ENCODE results near the gene STK39.

DNA sequence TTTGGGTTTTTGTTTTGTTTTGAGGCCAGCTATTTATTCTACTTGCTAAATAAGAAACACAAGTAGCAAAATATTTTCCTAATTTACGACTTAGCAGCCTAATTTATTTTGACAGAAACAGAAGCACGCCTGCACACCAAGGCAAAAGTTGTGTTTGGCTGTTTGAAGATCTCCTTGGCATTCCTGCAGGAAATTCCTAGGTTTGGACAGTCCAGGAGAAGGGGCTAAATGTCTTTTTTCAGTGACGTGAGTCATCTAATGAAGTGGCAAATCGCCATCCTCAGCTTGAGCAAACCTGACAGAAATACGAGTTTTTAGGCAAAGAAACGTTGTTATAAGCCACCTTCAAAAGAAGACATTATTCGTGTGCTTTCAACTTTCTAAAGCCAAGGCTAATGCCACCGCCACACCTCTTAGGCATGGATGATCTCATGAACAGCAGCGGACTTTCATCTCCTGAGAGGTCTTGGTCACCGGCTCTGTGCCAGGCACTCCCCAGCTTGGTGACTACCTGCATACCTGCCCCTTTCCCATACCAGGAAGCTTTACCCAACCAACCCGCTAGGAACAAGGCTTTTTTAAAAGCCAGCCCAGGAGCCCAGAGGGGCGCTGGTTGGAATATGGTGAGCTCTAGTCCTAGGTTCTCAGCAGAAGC is 30.9 kb downstream of the STK39 start:
- TF ChIP-seq, protein P1, sequence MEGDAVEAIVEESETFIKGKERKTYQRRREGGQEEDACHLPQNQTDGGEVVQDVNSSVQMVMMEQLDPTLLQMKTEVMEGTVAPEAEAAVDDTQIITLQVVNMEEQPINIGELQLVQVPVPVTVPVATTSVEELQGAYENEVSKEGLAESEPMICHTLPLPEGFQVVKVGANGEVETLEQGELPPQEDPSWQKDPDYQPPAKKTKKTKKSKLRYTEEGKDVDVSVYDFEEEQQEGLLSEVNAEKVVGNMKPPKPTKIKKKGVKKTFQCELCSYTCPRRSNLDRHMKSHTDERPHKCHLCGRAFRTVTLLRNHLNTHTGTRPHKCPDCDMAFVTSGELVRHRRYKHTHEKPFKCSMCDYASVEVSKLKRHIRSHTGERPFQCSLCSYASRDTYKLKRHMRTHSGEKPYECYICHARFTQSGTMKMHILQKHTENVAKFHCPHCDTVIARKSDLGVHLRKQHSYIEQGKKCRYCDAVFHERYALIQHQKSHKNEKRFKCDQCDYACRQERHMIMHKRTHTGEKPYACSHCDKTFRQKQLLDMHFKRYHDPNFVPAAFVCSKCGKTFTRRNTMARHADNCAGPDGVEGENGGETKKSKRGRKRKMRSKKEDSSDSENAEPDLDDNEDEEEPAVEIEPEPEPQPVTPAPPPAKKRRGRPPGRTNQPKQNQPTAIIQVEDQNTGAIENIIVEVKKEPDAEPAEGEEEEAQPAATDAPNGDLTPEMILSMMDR (conservative IDR thresholded peaks at IDR 0.05; ENCODE audit: low read depth, low read length): no peak
- no peak for TF ChIP-seq EZH2 (IDR thresholded peaks at IDR 0.05; ENCODE audit: borderline replicate concordance, low read depth, low read length, poor library complexity, severe bottlenecking)

All from A673 (cell line).